Loucy (cell line): Measurements from ENCODE around the gene MGAT1.

Experiments used
- H2AFZ ChIP-seq: fragments of 200-600 bp; sonication (generic); 2 replicates; pipeline ENCODE4 v1.6.0; 2016; ENCODE audit warnings: antibody characterized with exemption, mild to moderate bottlenecking, low read length, moderate library complexity
- H3F3A ChIP-seq: fragments of 200-600 bp; 2 replicates; pipeline ENCODE4 v1.6.0; 2016; ENCODE audit warnings: antibody characterized with exemption, low read depth, mild to moderate bottlenecking
- H3K27me3 ChIP-seq: fragments of 200-600 bp; sonication (generic); 2 replicates; pipeline ENCODE4 v1.6.1; 2014; ENCODE audit warnings: low read length, mild to moderate bottlenecking; ENCODE audit not compliant: insufficient read depth, poor library complexity, severe bottlenecking
- H3K36me3 ChIP-seq: fragments of 200-600 bp; sonication (generic); 2 replicates; pipeline ENCODE4 v1.6.1; 2016; ENCODE audit warnings: low read length; ENCODE audit not compliant: insufficient read depth
- H3K4me1 ChIP-seq: fragments of 200-600 bp; sonication (generic); 2 replicates; pipeline ENCODE4 v1.5.1; 2014; ENCODE audit warnings: low read length, mild to moderate bottlenecking; ENCODE audit not compliant: insufficient read depth, poor library complexity, severe bottlenecking
- H3K4me2 ChIP-seq: fragments of 200-600 bp; sonication (generic); 2 replicates; pipeline ENCODE4 v1.6.0; 2014; ENCODE audit warnings: antibody characterized with exemption, low read length, low read depth, mild to moderate bottlenecking; ENCODE audit not compliant: poor library complexity, severe bottlenecking
- H3K4me3 ChIP-seq: fragments of 200-600 bp; sonication (generic); 2 replicates; pipeline ENCODE4 v1.5.1; 2014; ENCODE audit warnings: low read length, mild to moderate bottlenecking, mixed read lengths; ENCODE audit not compliant: poor library complexity, severe bottlenecking
- H3K79me2 ChIP-seq: fragments of 200-600 bp; sonication (generic); 2 replicates; pipeline ENCODE4 v1.6.1; 2014; ENCODE audit warnings: low read length; ENCODE audit not compliant: insufficient read depth
- H3K9ac ChIP-seq: fragments of 200-600 bp; sonication (generic); 2 replicates; pipeline ENCODE4 v1.6.0; 2014; ENCODE audit warnings: mild to moderate bottlenecking, low read depth, low read length, moderate library complexity; ENCODE audit not compliant: poor library complexity, severe bottlenecking
- H3K9me2 ChIP-seq: fragments of 200-600 bp; sonication (generic); replicated peaks from 2 replicates; pipeline ENCODE4 v1.6.1; 2016; ENCODE audit warnings: low read depth, low read length, mixed read lengths
- H3K9me3 ChIP-seq: fragments of 200-600 bp; sonication (generic); 2 replicates; pipeline ENCODE4 v1.6.1; 2014; ENCODE audit warnings: mild to moderate bottlenecking, antibody characterized with exemption, low read length, low read depth; ENCODE audit not compliant: insufficient read depth
- H4K20me1 ChIP-seq: fragments of 200-600 bp; sonication (generic); 2 replicates; pipeline ENCODE4 v1.6.0; 2014; ENCODE audit warnings: antibody characterized with exemption, low read length, mild to moderate bottlenecking; ENCODE audit not compliant: insufficient read depth, poor library complexity, severe bottlenecking
- EZH2phosphoT487 ChIP-seq: fragments of 200-600 bp; IDR thresholded peaks from 2 replicates; pipeline ENCODE4 v1.6.1; 2018; ENCODE audit warnings: antibody characterized with exemption, mild to moderate bottlenecking, moderate library complexity, borderline replicate concordance
- TF ChIP-seq, protein P1 (sequence below): fragments of 200-600 bp; sonication (generic); conservative IDR thresholded peaks from 2 replicates; pipeline ENCODE4 v1.5.1; 2014; ENCODE audit warnings: mild to moderate bottlenecking, antibody characterized with exemption, low read length

Gene MGAT1

DNA sequence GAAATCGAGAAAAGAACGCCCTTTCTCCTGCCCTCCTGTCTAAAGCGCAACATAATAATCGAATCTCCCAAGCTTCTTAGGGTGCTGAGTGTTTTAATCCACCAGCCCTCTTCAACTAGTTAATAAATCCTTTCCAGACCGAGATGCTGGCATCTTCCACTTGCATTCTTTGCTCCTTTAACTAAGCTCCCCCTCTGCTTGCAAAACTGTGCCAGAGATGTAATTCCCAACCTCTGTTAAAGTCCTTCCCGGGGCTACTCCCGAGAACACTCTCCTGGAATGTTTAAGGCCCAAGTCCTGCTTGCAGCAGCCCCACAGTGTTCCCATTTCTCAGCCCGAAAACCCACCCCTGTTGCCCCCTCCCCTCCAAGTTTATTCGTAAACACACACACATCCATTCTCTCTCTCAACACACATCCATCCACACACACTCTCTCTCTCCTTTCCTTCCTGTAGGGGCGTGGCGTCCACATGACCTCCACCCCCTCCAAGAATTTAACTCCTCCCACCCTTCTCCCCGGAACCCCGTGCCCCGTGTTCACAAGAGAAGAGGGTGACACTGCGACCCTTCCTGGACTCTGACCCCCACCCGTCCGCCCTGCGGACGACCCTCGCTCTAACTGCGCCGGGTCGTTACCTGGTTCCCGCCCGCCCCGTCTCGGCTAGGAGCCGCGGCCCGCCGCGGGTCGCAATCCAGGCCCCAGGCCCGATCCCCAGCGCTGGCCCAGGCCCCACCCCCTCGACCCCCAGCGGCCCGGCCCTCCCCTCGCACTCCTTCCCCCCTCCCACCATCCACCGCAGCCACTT is 7.0 kb upstream of the MGAT1 start:
- no peaks in the 10 kb centered on the region for H4K20me1 ChIP-seq
- peaks cover 32% of the 10 kb centered on the region for H3K4me1 ChIP-seq
- TF ChIP-seq, protein P1, sequence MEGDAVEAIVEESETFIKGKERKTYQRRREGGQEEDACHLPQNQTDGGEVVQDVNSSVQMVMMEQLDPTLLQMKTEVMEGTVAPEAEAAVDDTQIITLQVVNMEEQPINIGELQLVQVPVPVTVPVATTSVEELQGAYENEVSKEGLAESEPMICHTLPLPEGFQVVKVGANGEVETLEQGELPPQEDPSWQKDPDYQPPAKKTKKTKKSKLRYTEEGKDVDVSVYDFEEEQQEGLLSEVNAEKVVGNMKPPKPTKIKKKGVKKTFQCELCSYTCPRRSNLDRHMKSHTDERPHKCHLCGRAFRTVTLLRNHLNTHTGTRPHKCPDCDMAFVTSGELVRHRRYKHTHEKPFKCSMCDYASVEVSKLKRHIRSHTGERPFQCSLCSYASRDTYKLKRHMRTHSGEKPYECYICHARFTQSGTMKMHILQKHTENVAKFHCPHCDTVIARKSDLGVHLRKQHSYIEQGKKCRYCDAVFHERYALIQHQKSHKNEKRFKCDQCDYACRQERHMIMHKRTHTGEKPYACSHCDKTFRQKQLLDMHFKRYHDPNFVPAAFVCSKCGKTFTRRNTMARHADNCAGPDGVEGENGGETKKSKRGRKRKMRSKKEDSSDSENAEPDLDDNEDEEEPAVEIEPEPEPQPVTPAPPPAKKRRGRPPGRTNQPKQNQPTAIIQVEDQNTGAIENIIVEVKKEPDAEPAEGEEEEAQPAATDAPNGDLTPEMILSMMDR = no peak
- no peak for TF ChIP-seq EZH2phosphoT487
- no peaks in the 10 kb centered on the region for H3K9me2 ChIP-seq
- H3K9ac ChIP-seq = peak overlapping the region; percentile 87
- peak overlapping the region; percentile 95 for H3K4me3 ChIP-seq
- peaks cover 49% of the 10 kb centered on the region for H3K79me2 ChIP-seq
- H3K9me3 ChIP-seq = no peaks in the 10 kb centered on the region
- H3K27me3 ChIP-seq = no peaks in the 10 kb centered on the region
- H3F3A ChIP-seq = no peaks in the 10 kb centered on the region
- H3K4me2 ChIP-seq = peak overlapping the region; percentile 93
- H2AFZ ChIP-seq = no peak overlapping the region; the same call in 1 of the 2 replicates
- no peaks in the 10 kb centered on the region for H3K36me3 ChIP-seq

DNA sequence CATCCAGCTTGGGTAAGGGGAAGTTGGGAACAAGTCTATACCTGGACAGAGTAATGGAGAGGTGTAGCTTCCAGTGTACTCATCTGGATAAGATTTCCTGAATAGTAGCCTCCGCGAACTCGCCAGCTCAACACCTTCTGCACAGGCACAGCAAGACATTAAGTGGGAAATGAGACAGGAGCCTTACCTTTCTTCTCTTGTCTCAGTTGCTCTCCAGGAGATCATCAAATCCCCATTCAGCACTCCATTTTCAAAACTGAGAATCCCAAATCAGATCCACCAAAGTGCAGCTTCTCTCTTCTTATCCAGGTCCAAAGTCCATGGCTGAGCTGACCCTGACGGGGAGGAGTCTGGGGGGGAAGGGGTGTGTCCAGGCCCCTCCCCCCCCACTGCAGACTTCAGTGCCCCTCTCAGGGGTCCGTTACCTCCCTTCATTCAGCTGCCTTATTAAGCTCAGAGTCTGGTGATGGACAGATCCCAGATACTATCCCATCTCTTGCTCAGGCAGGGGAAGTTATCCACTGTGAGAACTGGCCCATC is 5.9 kb upstream of the MGAT1 start:
- peak overlapping the region; percentile 87 for H3K9ac ChIP-seq
- peaks cover 57% of the 10 kb centered on the region for H3K79me2 ChIP-seq
- H3K27me3 ChIP-seq = no peaks in the 10 kb centered on the region
- no peaks in the 10 kb centered on the region for H3K9me2 ChIP-seq
- no peaks in the 10 kb centered on the region for H4K20me1 ChIP-seq
- H3K4me1 ChIP-seq = peaks cover 39% of the 10 kb centered on the region
- no peaks in the 10 kb centered on the region for H3F3A ChIP-seq
- peak overlapping the region; percentile 95 for H3K4me3 ChIP-seq
- no peaks in the 10 kb centered on the region for H3K36me3 ChIP-seq
- no peak overlapping the region for H2AFZ ChIP-seq
- no peak for TF ChIP-seq EZH2phosphoT487
- TF ChIP-seq, protein P1 = no peak
- H3K4me2 ChIP-seq = peak overlapping the region; percentile 93
- H3K9me3 ChIP-seq = no peaks in the 10 kb centered on the region

DNA sequence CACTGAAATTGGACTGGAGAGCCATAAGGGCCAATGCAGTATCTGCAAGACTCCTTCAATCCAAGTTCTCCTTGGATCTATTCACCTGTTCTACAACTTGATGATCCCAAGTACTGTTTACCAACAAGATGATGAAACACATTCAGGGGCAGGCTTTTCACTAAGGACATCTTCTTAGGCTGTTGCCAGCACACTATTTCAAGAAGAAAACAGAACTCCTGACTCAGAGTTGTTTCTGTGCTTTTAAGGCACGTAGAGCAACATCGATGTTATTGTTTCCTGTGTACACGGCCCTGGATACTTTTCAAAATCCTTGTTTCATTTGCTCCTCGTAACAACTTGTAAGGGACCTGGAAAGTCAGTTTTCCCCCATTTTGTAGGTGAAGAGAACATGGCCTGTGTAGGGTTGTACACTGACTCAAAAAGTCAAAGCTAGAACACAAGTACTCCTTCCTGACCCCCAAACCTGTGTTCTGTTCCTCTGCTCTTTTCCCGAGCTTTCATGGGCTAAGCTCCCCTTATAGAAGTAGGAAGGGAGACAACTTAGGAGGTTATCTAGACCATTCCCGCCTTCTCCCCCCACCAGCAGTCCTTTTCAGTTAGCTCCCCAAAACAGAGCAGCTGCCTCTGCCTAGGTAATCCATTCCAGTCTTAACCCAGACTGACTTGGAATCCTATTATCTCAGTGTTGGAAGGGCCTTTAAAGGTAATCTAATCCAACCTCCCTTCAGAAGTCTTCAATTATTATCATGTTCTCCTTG is 5.2 kb upstream of the MGAT1 start:
- H4K20me1 ChIP-seq = peaks cover 3% of the 10 kb centered on the region
- H3K79me2 ChIP-seq = peaks cover 62% of the 10 kb centered on the region
- H3K4me2 ChIP-seq = peak overlapping the region; percentile 93
- no peaks in the 10 kb centered on the region for H3K9me3 ChIP-seq
- no peaks in the 10 kb centered on the region for H3F3A ChIP-seq
- TF ChIP-seq, protein P1 = no peak
- TF ChIP-seq EZH2phosphoT487 = no peak
- H3K4me3 ChIP-seq = peak overlapping the region; percentile 95
- H3K27me3 ChIP-seq = no peaks in the 10 kb centered on the region
- H3K36me3 ChIP-seq = no peaks in the 10 kb centered on the region
- H3K4me1 ChIP-seq = peaks cover 39% of the 10 kb centered on the region
- peak overlapping the region; percentile 87 for H3K9ac ChIP-seq
- no peaks in the 10 kb centered on the region for H3K9me2 ChIP-seq
- H2AFZ ChIP-seq = no peak overlapping the region
